ENCODE data around the gene SERPINB1.
"Not testable (repeated sequence)": the region's sequence is repeated elsewhere in the genome, so short reads cannot be mapped to it uniquely, and the experiment has no call there.

The SERPINB1 gene

GRCh38 chr6:2865694-2866151 is 24.1 kb upstream of the SERPINB1 start:
- no peak for DNase-seq

- DNase-seq: no peak
Measured at GRCh38 chr6:2865270-2865669, 23.6 kb upstream of the SERPINB1 start.

- DNase-seq: no peak
Measured at GRCh38 chr6:2863901-2864300, 22.2 kb upstream of the SERPINB1 start.

- DNase-seq: no peak
Measured at GRCh38 chr6:2862712-2863181, 21.1 kb upstream of the SERPINB1 start.

GRCh38 chr6:2861822-2862164 is 20.1 kb upstream of the SERPINB1 start:
- no peak for DNase-seq

GRCh38 chr6:2861060-2861821 is 19.6 kb upstream of the SERPINB1 start:
- DNase-seq: no peak

GRCh38 chr6:2860706-2861059 is 19.0 kb upstream of the SERPINB1 start:
- DNase-seq: not testable (repeated sequence)

- DNase-seq: not testable (repeated sequence)
Measured at GRCh38 chr6:2859798-2860705, 18.4 kb upstream of the SERPINB1 start.

GRCh38 chr6:2859185-2859700 is 17.6 kb upstream of the SERPINB1 start:
- no peak for DNase-seq

- no peak for DNase-seq
Measured at GRCh38 chr6:2857580-2858337, 16.1 kb upstream of the SERPINB1 start.

GRCh38 chr6:2857185-2857579 is 15.5 kb upstream of the SERPINB1 start:
- DNase-seq: no peak

- no peak for DNase-seq
Measured at GRCh38 chr6:2855061-2855519, 13.4 kb upstream of the SERPINB1 start.

GRCh38 chr6:2854396-2854982 is 12.8 kb upstream of the SERPINB1 start:
- DNase-seq: no peak

- DNase-seq: peak; percentile 28
Measured at GRCh38 chr6:2853769-2854395, 12.2 kb upstream of the SERPINB1 start.

- not testable (repeated sequence) for DNase-seq
Measured at GRCh38 chr6:2853378-2853768, 11.7 kb upstream of the SERPINB1 start.

GRCh38 chr6:2852921-2853322 is 11.3 kb upstream of the SERPINB1 start:
- DNase-seq: no peak

- no peak for DNase-seq
Measured at GRCh38 chr6:2852514-2852855, 10.8 kb upstream of the SERPINB1 start.

GRCh38 chr6:2851727-2852513 is 10.3 kb upstream of the SERPINB1 start:
- no peak for DNase-seq

- DNase-seq: no peak
Measured at GRCh38 chr6:2850538-2851113, 9.0 kb upstream of the SERPINB1 start.

- DNase-seq: peak; percentile 35
Measured at GRCh38 chr6:2848851-2849250, 7.2 kb upstream of the SERPINB1 start.

- DNase-seq: no peak
Measured at GRCh38 chr6:2845880-2846208, 4.2 kb upstream of the SERPINB1 start.
